ENCODE data around the gene SLC17A2. TPM values are rescaled to one million over a fixed set of nuclear protein-coding genes. Genes with fewer than 3 reads are reported as not detected.

The SLC17A2 gene
- total RNA-seq, 4 donors from 2014 or later, result not detected

GRCh38 chr6:25972128-25972527 is 41.6 kb upstream of the SLC17A2 start:
- intact Hi-C loops (cut with DNase I; ENCODE audit: low total_unique reads), result no loop called here

GRCh38 chr6:25971187-25971821 is 40.8 kb upstream of the SLC17A2 start:
- Histone ChIP-seq H3K27me3 (no peaks in the 10 kb centered on the region), H3K4me1 (peaks cover 4 to 32% (median 10%) of the 10 kb centered on the region in 4 donors), H3K36me3 (peaks cover 3 to 80% (median 43%) of the 10 kb centered on the region in 4 donors), H3K27ac (peak overlapping the region in 1 of 4 donors; percentile 32), H3K4me3 (no peak overlapping the region), H3K9me3 (no peaks in the 10 kb centered on the region)
- WGBS, 2 donors (ENCODE audit: low coverage in 1 of 2), result 96% methylated on average over 1 of the region's 1 CpG; no CpG with 5 or more reads in 1 of the 2 donors
- DNase-seq, result no peak
- TF ChIP-seq POLR2A (IDR thresholded peaks at IDR 0.05), result no peak
- no peak for TF ChIP-seq POLR2AphosphoS5 (IDR thresholded peaks at IDR 0.05)
- in situ Hi-C loops (cut with MboI; ENCODE audit: low pct_ligation_motif_present in 1 of 4, low pct_unique_long_range_greater_than_20kb in 1 of 4, low sequenced_read_pairs in 3 of 4) (no loop called here), intact Hi-C loops (cut with DNase I; ENCODE audit: low total_unique reads) (no loop called here)

More at GRCh38 chr6:25972128-25972527, 41.6 kb upstream of the SLC17A2 start:
- H3K27me3 ChIP-seq, result no peaks in the 10 kb centered on the region
- in situ Hi-C loops (cut with MboI; ENCODE audit: low pct_ligation_motif_present in 1 of 4, low pct_unique_long_range_greater_than_20kb in 1 of 4, low sequenced_read_pairs in 3 of 4), result no loop called here
- no peaks in the 10 kb centered on the region for H3K9me3 ChIP-seq
- no peak overlapping the region for H3K27ac ChIP-seq
- no peak for DNase-seq
- TF ChIP-seq POLR2AphosphoS5 (IDR thresholded peaks at IDR 0.05), result no peak
- no peak for TF ChIP-seq CTCF (IDR thresholded peaks at IDR 0.05)
- TF ChIP-seq EP300 (IDR thresholded peaks at IDR 0.05; ENCODE audit: low read depth), result no peak
- TF ChIP-seq POLR2A (IDR thresholded peaks at IDR 0.05), result no peak
- WGBS, 2 donors (ENCODE audit: low coverage in 1 of 2), result 92% methylated on average over 1 of the region's 1 CpG; no CpG with 5 or more reads in 1 of the 2 donors
- H3K4me1 ChIP-seq, result peaks cover 0 to 24% (median 9%) of the 10 kb centered on the region in 4 donors
- H3K36me3 ChIP-seq, result peaks cover 3 to 80% (median 42%) of the 10 kb centered on the region in 4 donors
- H3K4me3 ChIP-seq, result no peak overlapping the region

- Histone ChIP-seq H3K27me3 (no peaks in the 10 kb centered on the region), H3K27ac (no peak overlapping the region), H3K36me3 (peaks cover 0 to 68% (median 35%) of the 10 kb centered on the region in 4 donors), H3K4me1 (peaks cover 18 to 57% (median 22%) of the 10 kb centered on the region in 4 donors), H3K9me3 (no peaks in the 10 kb centered on the region), H3K4me3 (no peak overlapping the region)
- no peak for TF ChIP-seq EP300 (IDR thresholded peaks at IDR 0.05; ENCODE audit: low read depth)
- no peak for TF ChIP-seq POLR2A (IDR thresholded peaks at IDR 0.05)
- no peak for TF ChIP-seq POLR2AphosphoS5 (IDR thresholded peaks at IDR 0.05)
- TF ChIP-seq CTCF (IDR thresholded peaks at IDR 0.05), result no peak
- in situ Hi-C loops (cut with MboI; ENCODE audit: low pct_ligation_motif_present in 1 of 4, low pct_unique_long_range_greater_than_20kb in 1 of 4, low sequenced_read_pairs in 3 of 4) (no loop called here), intact Hi-C loops (cut with DNase I; ENCODE audit: low total_unique reads) (no loop called here)
- DNase-seq, result no peak
These were observed 38.3 kb upstream of the SLC17A2 start for GRCh38 chr6:25968769-25969168.

GRCh38 chr6:25966711-25967110 is 36.2 kb upstream of the SLC17A2 start:
- no peaks in the 10 kb centered on the region for H3K9me3 ChIP-seq
- H3K4me1 ChIP-seq, result peaks cover 25 to 70% (median 28%) of the 10 kb centered on the region in 4 donors
- WGBS, 2 donors (ENCODE audit: low coverage in 1 of 2), result 88 to 92% methylated on average over 6 to 9 of the region's 9 CpGs
- peaks cover 0 to 47% (median 24%) of the 10 kb centered on the region in 4 donors for H3K36me3 ChIP-seq
- no peak for DNase-seq
- no peak overlapping the region for H3K4me3 ChIP-seq
- intact Hi-C loops (cut with DNase I; ENCODE audit: low total_unique reads), result no loop called here
- TF ChIP-seq CTCF (IDR thresholded peaks at IDR 0.05) (no peak), POLR2A (IDR thresholded peaks at IDR 0.05) (no peak), POLR2AphosphoS5 (IDR thresholded peaks at IDR 0.05) (no peak), EP300 (IDR thresholded peaks at IDR 0.05; ENCODE audit: low read depth) (no peak)
- no peak overlapping the region for H3K27ac ChIP-seq
- in situ Hi-C loops (cut with MboI; ENCODE audit: low pct_ligation_motif_present in 1 of 4, low pct_unique_long_range_greater_than_20kb in 1 of 4, low sequenced_read_pairs in 3 of 4), result no loop called here
- H3K27me3 ChIP-seq, result no peaks in the 10 kb centered on the region
